Astrocyte of the cerebellum (primary cell): Measurements from ENCODE around the gene PPM1E.

Experiments
- DNase-seq: peaks from one replicate; pipeline ENCODE4 v3.0.0-alpha.2; 2011; ENCODE audit warnings: low read depth
- H3K4me3 ChIP-seq: 2 replicates; pipeline ENCODE4 v1.5.1; 2011; ENCODE audit warnings: mild to moderate bottlenecking, low read depth, low read length, moderate library complexity
- CTCF ChIP-seq: IDR thresholded peaks from 2 replicates; pipeline ENCODE4 v1.5.1; 2012; ENCODE audit warnings: low read length, low read depth, moderate library complexity, mild to moderate bottlenecking; ENCODE audit errors: missing control alignments
- in situ Hi-C: cut with HindIII; loops from 2 replicates; pipeline ENCODE4 v1.10.0; 2017; ENCODE audit warnings: low sequenced_read_pairs

Gene PPM1E

GRCh38 chr17:59007995-59008394, 252.3 kb downstream of the PPM1E start:
- no peak for DNase-seq
- no peak overlapping the region for H3K4me3 ChIP-seq
- in situ Hi-C loops: no loop called here
- TF ChIP-seq CTCF: no peak

- H3K4me3 ChIP-seq: no peak overlapping the region
- no peak for TF ChIP-seq CTCF
- in situ Hi-C loops: no loop called here
- no peak for DNase-seq
Measured at GRCh38 chr17:59008737-59009136, 253.1 kb downstream of the PPM1E start.

- TF ChIP-seq CTCF: no peak
- in situ Hi-C loops: no loop called here
- no peak for DNase-seq
- no peak overlapping the region for H3K4me3 ChIP-seq
Measured at GRCh38 chr17:59010026-59010425, 254.4 kb downstream of the PPM1E start.

GRCh38 chr17:59011975-59012374, 256.3 kb downstream of the PPM1E start:
- in situ Hi-C loops: no loop called here

GRCh38 chr17:59018019-59018418, 262.4 kb downstream of the PPM1E start:
- no peak overlapping the region for H3K4me3 ChIP-seq
- in situ Hi-C loops: no loop called here
- no peak for TF ChIP-seq CTCF
- DNase-seq: no peak

More at GRCh38 chr17:59011975-59012374, 256.3 kb downstream of the PPM1E start:
- no peak for TF ChIP-seq CTCF
- no peak overlapping the region for H3K4me3 ChIP-seq
- DNase-seq: no peak

- in situ Hi-C loops: no loop called here
- no peak for TF ChIP-seq CTCF
- DNase-seq: no peak
- H3K4me3 ChIP-seq: no peak overlapping the region
Measured at GRCh38 chr17:59024916-59025315, 269.3 kb downstream of the PPM1E start.

GRCh38 chr17:59026176-59026939, 270.7 kb downstream of the PPM1E start:
- H3K4me3 ChIP-seq: no peak overlapping the region
- DNase-seq: no peak
- no peak for TF ChIP-seq CTCF
- in situ Hi-C loops: no loop called here
